ENCODE measurements around the gene CRTC3. TPM values are rescaled to one million over a fixed set of nuclear protein-coding genes. Genes with fewer than 3 reads are reported as not detected.

The CRTC3 gene
- total and polyA plus RNA-seq, 2 of the 4 experiments (the other 2 are of a cell fraction) = 4.7 to 14.8 TPM

DNA sequence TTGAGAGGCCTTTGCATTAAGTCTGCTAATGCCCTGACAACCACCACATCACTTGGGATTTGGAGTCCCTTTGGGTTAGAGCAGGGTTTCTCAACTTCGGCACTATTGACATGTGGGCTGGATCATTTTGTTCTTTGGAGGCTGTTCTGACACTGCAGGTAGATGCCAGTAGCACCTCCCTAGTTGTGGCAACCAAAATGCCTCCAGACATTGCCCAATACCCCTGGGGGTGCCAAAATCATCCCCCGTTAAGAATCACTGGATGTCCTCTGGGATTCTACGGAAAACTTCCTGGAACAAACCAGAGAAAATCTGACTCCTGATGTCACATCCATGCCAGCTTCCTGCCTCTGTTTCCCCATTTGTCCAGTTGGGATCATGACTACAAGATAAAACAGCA lies 150.2 kb downstream of the CRTC3 start:
- Histone ChIP-seq H3K27me3 (ENCODE audit: control insufficient read depth, insufficient read depth, low read length) (no peaks in the 10 kb centered on the region), H3K4me3 (ENCODE audit: insufficient read depth, low read depth, low read length) (no peak overlapping the region), H2AK5ac (ENCODE audit: low read depth, low read length) (peak overlapping the region; percentile 92; the same call in 1 of the 2 replicates), H3K4ac (ENCODE audit: low read depth, low read length) (peak overlapping the region; percentile 74), H4K8ac (ENCODE audit: low read depth in 2 of 2, low read length in 2 of 2) (peak overlapping the region in 1 of 2 experiments; percentile 56; a peak in 2 of 4 replicates), H3K36me3 (ENCODE audit: control insufficient read depth, insufficient read depth, low read length) (no peaks in the 10 kb centered on the region), H4K91ac (ENCODE audit: insufficient read depth, low read depth, low read length) (peak overlapping the region; percentile 15), H3K27ac (ENCODE audit: insufficient read depth, low read length) (peak overlapping the region; percentile 45), H2BK15ac (ENCODE audit: low read depth, low read length) (peak overlapping the region; percentile 10; the same call in 1 of the 3 replicates), H3K18ac (ENCODE audit: low read depth, low read length) (peak overlapping the region; percentile 3; the same call in 1 of the 2 replicates), H3K79me1 (ENCODE audit: low read depth in 1 of 2, low read length in 2 of 2) (no peaks in the 10 kb centered on the region), H2AK9ac (replicated peaks; ENCODE audit: low read depth, low read length, poor library complexity) (peak overlapping the region; percentile 21), H4K20me1 (ENCODE audit: insufficient read depth, low read length) (peaks cover 5% of the 10 kb centered on the region), H2BK5ac (ENCODE audit: low read depth, low read length, poor library complexity, severe bottlenecking) (peak overlapping the region; percentile 66), H3K4me2 (ENCODE audit: low read depth, low read length) (peak overlapping the region; percentile 10; the same call in 1 of the 2 replicates), H3K9ac (ENCODE audit: low read depth, low read length) (no peak overlapping the region), H3K23ac (ENCODE audit: low read depth, low read length) (peak overlapping the region; percentile 54), H3K56ac (ENCODE audit: extremely low read depth, insufficient read depth, low read length) (no peak overlapping the region), H3K4me1 (ENCODE audit: control insufficient read depth, insufficient read depth, low read length) (peaks cover 20% of the 10 kb centered on the region), H4K5ac (ENCODE audit: low read depth, low read length) (no peak overlapping the region), H2BK120ac (ENCODE audit: low read depth, low read length) (peak overlapping the region; percentile 79), H3K9me1 (ENCODE audit: insufficient read depth, low read length) (peaks cover 18% of the 10 kb centered on the region), H3K9me3 (ENCODE audit: control insufficient read depth, insufficient read depth, low read length) (no peaks in the 10 kb centered on the region), H3K14ac (replicated peaks; ENCODE audit: low read depth, low read length) (peak overlapping the region; percentile 6), H2BK20ac (ENCODE audit: low read depth, low read length) (peak overlapping the region; percentile 90), H2AFZ (replicated peaks; ENCODE audit: low read length, poor library complexity) (peak overlapping the region; percentile 39)
- dilution Hi-C loops (cut with HindIII; ENCODE audit: low sequenced_read_pairs, unreplicated experiment) = no loop called here
- WGBS, 2 experiments (ENCODE audit: extremely low coverage in 2 of 2, insufficient read length in 1 of 2) = 100% methylated on average over 1 of the region's 3 CpGs; no CpG with 5 or more reads in 1 of the 2 experiments
- ChIA-PET CTCF (no interaction called here), POLR2A (ENCODE audit: unreplicated experiment) (no interaction called here)
- intact Hi-C loops (cut with micrococcal nuclease) = no loop called here
- no TSS peak for BruUV-seq (replicated peaks)
- peak; percentile 67 for TF ChIP-seq CEBPB (IDR thresholded peaks at IDR 0.05; ENCODE audit: low read depth, low read length)
- TF ChIP-seq, protein P1, sequence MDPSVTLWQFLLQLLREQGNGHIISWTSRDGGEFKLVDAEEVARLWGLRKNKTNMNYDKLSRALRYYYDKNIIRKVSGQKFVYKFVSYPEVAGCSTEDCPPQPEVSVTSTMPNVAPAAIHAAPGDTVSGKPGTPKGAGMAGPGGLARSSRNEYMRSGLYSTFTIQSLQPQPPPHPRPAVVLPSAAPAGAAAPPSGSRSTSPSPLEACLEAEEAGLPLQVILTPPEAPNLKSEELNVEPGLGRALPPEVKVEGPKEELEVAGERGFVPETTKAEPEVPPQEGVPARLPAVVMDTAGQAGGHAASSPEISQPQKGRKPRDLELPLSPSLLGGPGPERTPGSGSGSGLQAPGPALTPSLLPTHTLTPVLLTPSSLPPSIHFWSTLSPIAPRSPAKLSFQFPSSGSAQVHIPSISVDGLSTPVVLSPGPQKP (IDR thresholded peaks at IDR 0.05; ENCODE audit: borderline replicate concordance, low read depth, low read length) = no peak
- in situ Hi-C loops (cut with MboI; ENCODE audit: low sequenced_read_pairs) = no loop called here
- DNase-seq (no peak), ATAC-seq (ENCODE audit: low read depth) (no peak)
